HG03342 (cell line): ENCODE measurements around the gene UXS1.

Experiments
- ATAC-seq: cut with Tn5 transposase; IDR thresholded peaks from one replicate; pipeline ENCODE4 v1.9.1; 2021; ENCODE audit warnings: mild to moderate bottlenecking, moderate library complexity; ENCODE audit not compliant: unreplicated experiment

Gene UXS1

GRCh38 chr2:106189764-106190468 lies 4.2 kb downstream of the UXS1 start:
- no peak for ATAC-seq

- no peak for ATAC-seq
These were observed 4.8 kb downstream of the UXS1 start for GRCh38 chr2:106189325-106189724.

- no peak for ATAC-seq
These were observed 6.7 kb downstream of the UXS1 start for GRCh38 chr2:106187273-106187891.

GRCh38 chr2:106185475-106186184 lies 8.5 kb downstream of the UXS1 start:
- ATAC-seq, result no peak

GRCh38 chr2:106184857-106185256 lies 9.2 kb downstream of the UXS1 start:
- ATAC-seq, result no peak

GRCh38 chr2:106184394-106184793 lies 9.7 kb downstream of the UXS1 start:
- ATAC-seq, result no peak

- ATAC-seq, result no peak
These were observed 10.9 kb downstream of the UXS1 start for GRCh38 chr2:106183101-106183696.

GRCh38 chr2:106181064-106181463 lies 13.0 kb downstream of the UXS1 start:
- ATAC-seq, result no peak

GRCh38 chr2:106180602-106181001 lies 13.5 kb downstream of the UXS1 start:
- no peak for ATAC-seq

- ATAC-seq, result no peak
These were observed 15.4 kb downstream of the UXS1 start for GRCh38 chr2:106178716-106179115.

- no peak for ATAC-seq
These were observed 16.5 kb downstream of the UXS1 start for GRCh38 chr2:106177581-106177980.

GRCh38 chr2:106176446-106177099 lies 17.5 kb downstream of the UXS1 start:
- no peak for ATAC-seq

GRCh38 chr2:106175086-106175850 lies 18.8 kb downstream of the UXS1 start:
- no peak for ATAC-seq

GRCh38 chr2:106174056-106174455 lies 20.0 kb downstream of the UXS1 start:
- ATAC-seq, result no peak

GRCh38 chr2:106172649-106173048 lies 21.5 kb downstream of the UXS1 start:
- ATAC-seq, result no peak

- no peak for ATAC-seq
These were observed 25.4 kb downstream of the UXS1 start for GRCh38 chr2:106168657-106169056.

- ATAC-seq, result no peak
These were observed 27.0 kb downstream of the UXS1 start for GRCh38 chr2:106167067-106167466.

GRCh38 chr2:106165561-106165960 lies 28.5 kb downstream of the UXS1 start:
- no peak for ATAC-seq

GRCh38 chr2:106165029-106165428 lies 29.1 kb downstream of the UXS1 start:
- ATAC-seq, result no peak

GRCh38 chr2:106163948-106164545 lies 30.1 kb downstream of the UXS1 start:
- no peak for ATAC-seq
